Limb (tissue), 2 donors: ENCODE data around the gene HMGCR.

ENCODE experiments used
- DNase-seq, 2 donors: peaks; one replicate each; pipeline ENCODE4 v3.0.0-alpha.2; 2016; ENCODE audit errors: extremely low spot score in 2 of 2

HMGCR gene

GRCh38 chr5:75340714-75341478, 3.9 kb downstream of the HMGCR start:
- DNase-seq = no peak

GRCh38 chr5:75341934-75342333, 4.9 kb downstream of the HMGCR start:
- no peak for DNase-seq

GRCh38 chr5:75342836-75343235, 5.8 kb downstream of the HMGCR start:
- DNase-seq = no peak

- no peak for DNase-seq
Measured at GRCh38 chr5:75348241-75348640, 11.2 kb downstream of the HMGCR start.

DNA sequence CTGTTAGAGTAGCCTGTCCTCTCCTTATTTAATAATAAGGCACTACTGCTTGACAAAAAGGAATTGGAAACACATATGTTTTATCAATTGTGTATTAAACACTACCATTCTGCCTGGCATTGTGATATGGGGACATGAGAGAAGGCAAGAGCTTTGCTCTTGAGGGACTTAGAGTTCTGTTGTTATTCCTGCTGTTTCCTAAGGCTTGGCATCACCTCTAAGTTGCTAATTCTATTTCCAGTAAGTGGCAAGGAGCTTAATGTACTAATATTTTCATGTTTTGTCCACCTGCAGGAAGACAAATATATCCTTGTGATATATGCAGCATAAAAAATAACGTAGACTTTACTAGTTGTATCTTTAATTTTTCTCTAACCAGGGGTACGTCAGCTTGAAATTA, 12.6 kb downstream of the HMGCR start:
- no peak for DNase-seq

DNA sequence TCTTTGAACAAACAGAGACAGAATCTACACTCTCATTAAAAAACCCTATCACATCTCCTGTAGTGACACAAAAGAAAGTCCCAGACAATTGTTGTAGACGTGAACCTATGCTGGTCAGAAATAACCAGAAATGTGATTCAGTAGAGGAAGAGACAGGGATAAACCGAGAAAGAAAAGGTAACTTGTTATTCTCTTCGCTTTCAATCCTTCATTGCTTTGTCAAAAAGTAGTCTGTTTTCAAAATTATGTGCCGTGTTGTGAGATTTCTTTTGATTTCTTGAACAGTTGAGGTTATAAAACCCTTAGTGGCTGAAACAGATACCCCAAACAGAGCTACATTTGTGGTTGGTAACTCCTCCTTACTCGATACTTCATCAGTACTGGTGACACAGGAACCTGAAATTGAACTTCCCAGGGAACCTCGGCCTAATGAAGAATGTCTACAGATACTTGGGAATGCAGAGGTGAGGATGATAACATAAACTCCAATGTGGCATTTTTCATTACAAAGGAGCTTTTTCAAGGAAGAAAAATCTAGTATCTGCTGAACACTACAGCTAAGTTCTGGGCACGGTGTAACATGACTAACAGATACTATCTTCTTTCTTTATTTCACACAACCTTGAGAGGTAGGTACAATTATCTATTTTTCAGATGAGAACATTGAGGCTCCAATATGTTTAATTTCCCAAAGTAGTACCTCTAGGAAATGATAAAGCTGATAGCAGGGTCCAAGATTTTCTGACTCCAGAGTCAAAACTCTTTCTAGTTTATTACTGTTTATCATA, 14.3 kb downstream of the HMGCR start:
- no peak for DNase-seq

- DNase-seq = no peak
Measured at GRCh38 chr5:75355236-75355635, 18.2 kb downstream of the HMGCR start.

- DNase-seq = no peak
Measured at GRCh38 chr5:75356719-75357118, 19.7 kb downstream of the HMGCR start.

- no peak for DNase-seq
Measured at GRCh38 chr5:75358117-75358516, 21.1 kb downstream of the HMGCR start.

GRCh38 chr5:75361310-75361709, 24.3 kb downstream of the HMGCR start:
- DNase-seq = no peak

DNA sequence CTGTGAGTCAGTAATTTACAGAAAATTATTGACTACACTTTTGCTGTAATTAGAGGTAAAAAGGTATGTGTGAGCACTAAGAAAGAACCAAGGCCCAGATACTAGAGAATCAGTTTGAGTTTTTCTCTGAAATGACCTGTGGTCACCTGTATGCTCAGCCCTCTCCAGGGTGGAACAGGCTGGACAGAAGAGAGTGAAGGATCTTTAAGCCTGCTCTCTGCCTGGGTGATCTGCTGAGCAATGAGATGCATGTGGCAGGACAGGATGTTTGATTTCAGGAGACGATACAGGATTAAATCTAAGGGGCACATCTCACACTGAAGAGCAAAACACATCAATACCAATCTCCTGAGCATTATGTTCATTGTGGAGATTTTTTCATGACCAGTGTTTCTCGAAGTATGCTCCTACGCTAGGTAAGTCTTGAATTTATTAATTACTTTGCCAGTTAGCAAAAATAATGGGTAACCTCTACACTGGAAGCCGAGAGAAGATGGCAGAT, 25.5 kb downstream of the HMGCR start:
- no peak for DNase-seq

DNA sequence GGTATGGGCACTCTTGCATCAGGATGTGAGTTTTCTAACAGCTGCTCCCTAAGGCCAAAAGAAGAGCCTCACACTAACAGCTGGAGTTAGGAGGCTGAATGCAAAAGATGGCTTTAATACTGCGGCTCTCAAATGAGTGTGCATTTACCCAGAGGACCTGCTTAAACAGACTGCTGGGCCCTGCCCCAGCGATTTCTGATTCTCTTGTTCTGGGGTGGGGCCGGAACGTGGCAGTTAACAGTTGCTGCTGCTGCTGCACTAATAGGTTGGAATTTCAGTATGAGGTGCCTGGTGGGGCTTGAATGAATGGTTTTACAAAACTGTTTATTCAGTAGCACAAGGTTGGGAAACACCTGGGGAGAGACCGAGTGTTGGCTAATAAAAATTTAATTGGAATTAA, 26.1 kb downstream of the HMGCR start:
- DNase-seq = peak in 1 of 2 donors; percentile 26

DNA sequence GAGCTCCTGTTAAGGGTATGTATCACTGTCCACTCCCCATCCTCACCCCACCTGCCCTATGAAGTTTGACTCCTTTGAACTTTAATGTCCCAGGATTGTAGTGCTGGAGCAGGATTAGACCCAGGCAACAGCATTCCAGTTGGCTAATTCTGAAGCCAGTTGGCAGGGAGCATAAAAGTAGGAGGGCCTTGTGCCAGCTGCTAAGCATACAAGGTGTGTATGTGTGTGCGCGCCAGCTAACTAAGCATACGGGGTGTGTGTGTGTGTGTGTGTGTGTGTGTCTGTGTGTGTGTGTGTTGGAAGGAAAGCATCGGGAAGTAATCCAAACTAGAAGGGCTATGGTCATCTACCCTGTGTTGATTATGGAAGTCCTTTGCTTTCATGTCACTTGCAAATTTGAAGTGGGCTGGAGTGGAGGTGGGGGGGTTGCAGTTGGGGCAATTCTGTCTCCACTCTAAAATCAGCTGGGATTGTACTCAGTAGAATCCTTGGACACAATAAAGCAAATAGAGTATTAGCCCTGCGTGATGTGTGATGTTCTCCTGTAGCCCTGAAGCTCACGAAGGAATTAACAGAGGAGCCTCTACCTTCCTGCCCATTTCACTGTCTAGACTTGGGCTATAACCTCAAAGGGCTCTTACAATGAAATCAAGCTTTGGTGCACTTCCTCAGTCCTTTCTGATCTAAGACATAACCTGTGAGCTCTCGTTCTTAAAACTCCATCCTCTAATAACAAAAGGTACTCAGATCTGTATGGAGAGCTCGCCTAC, 26.9 kb downstream of the HMGCR start:
- DNase-seq = peak; percentile 16 to 41

DNA sequence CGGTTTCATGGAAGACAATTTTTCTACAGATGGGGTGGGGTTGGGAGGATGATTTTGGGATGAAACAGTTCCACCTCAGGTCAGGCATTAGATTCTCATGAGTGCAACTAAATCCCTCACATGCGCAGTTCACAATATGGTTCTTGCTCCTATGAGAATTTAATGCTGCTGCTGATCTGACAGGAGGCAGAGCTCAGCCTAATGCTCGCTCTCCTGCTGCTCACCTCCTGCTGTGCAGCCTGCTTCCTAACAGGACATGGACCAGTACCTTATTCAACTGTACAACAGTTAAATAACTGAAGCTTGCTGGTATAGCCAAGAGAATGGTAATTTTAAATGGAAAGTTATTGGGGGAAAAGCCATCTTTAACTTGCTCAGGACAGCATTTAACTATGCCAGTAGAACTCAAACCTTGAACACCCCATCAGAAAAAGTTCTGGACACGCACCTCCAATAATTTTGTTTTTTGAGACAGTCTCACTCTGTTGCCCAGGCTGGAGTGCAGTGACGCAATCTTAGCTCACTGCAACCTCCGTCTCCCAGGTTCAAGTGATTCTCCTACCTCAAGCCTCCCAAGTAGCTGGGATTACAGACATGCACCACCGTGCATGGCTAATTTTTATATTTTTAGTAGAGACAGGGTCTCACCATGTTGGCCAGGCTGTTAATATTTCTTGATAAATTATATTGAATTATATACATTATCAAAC, 27.7 kb downstream of the HMGCR start:
- DNase-seq = no peak

DNA sequence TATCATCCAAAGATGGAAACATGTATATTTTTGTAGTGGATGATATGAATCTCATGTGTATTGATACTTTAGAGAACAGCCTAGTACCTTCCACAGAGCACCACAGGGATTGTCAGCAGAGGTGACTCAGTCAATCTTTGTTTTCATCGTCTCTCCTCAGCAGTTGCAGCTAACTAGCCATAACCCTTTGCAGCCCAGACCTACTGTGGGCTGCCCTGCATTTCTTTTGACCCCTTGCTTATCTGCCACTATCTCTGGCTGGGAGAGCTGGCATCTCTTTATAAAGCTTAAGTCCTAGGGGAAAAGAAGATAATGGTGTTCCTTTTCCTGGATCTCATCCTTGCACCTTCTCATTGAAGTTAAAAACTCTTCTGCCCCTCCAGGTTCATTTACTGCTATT, 28.7 kb downstream of the HMGCR start:
- DNase-seq = no peak

- DNase-seq = no peak
Measured at GRCh38 chr5:75366787-75367186, 29.8 kb downstream of the HMGCR start.

DNA sequence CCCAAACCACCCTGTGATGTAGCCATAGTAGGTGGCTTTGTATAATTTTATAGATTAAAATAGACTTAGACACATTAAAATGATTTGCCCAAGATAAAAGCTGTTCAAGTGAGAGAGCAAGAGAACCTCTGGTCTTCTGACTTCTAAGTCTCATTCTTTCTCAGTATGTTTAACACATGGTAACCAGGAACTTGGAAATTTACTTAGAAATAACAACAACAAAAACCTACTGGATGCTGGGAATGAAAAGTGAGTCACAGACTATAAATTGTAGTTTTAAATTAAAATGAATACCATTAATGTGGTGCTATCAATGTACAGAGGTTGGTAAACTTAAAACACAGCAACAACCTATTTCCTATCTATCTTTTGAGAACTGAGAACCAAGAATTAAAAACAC, 30.4 kb downstream of the HMGCR start:
- no peak for DNase-seq

DNA sequence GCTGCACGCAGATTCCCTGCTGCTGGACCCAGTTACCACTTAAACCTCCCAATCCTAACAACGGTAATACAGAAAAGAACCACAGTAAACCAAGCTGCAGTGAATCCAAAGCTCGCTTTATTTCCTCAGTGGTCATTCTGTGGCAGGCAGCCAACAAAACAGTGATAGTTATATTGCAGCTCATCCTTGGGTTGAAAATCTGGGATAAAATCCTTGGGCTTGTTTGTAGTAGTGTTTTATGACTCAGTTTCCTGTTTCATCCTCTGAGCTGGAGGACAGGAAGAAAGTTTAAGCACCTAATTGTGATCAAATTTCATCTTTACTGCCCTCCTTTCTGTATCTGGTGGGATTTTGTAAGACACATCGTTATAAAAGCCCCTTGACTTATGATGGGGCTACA, 31.4 kb downstream of the HMGCR start:
- DNase-seq = no peak

DNA sequence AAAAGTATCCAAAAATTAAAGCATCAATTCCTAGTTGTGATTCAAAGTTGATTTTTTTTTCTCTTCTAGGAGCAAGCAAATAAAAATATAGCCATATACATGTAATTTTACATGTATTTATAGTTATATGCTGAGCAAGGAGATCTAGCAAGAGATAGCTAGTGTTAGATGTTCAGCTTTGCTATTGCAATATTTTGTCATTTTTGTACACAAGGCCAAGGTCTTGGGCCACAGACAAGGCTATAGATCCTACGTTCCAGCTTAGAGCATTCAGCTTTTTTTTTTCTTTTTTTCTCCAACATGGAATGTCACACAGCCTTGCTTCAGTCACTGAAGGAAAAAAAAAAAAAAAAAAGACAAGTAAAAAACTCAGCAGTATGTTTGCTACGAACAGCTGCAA, 36.8 kb downstream of the HMGCR start:
- DNase-seq = no peak

DNA sequence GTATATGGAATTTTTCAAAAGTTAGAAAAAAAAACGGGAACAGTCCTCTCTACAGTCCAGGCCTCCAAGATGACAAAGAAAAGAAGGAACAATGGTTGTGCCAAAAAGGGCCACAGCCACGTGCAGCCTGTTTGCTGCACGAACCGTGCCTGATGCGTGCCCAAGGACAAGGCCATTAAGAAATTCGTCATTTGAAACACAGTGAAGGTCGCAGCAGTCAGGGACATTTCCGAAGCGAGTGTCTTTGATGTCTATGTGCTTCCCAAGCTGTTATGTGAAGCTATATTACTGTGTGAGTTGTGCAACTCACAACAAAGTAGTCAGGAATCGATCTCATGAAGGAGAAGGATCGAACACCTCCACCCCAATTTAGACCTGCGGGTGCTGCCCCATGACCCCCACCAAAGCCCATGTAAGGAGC, 37.4 kb downstream of the HMGCR start:
- DNase-seq = no peak

DNA sequence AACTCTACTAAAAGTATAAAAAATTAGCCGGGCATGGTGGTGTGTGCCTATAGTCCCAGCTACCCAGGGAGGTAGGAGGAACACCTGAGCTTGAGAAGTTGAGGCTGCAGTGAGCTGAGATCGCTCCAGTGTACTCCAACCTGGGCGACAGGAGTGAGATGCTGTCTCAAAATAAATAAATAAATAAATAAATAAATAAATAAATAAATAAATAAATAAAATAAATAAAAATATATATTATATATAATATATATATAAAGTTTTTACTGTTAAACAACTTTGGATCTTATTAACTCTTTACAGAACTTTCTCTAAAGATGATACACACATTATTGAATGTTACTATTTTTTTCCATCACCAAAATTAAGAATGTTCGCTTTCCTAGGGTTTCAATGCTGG, 38.4 kb downstream of the HMGCR start:
- no peak for DNase-seq
